Measurements from ENCODE around the gene TEX53. TPM values are rescaled to one million over a fixed set of nuclear protein-coding genes. Genes with fewer than 3 reads are reported as not detected.

TEX53 gene
- total and polyA plus RNA-seq, 2 of the 8 experiments (the other 6 are each of a cell fraction or from before 2014, with no cell fraction given), result not detected

GRCh38 chr9:114677418-114677817 lies 19.8 kb upstream of the TEX53 start:
- H4K5ac ChIP-seq (ENCODE audit: insufficient read length, low read depth, low read length), result no peak overlapping the region
- no peak overlapping the region for H3K56ac ChIP-seq (replicated peaks; ENCODE audit: insufficient read length, low read depth, low read length)
- no peak overlapping the region for H3K4me3 ChIP-seq (ENCODE audit: extremely low read depth in 1 of 4, insufficient read depth in 2 of 4, low read depth in 3 of 4, low read length in 4 of 4)
- H2AK5ac ChIP-seq (ENCODE audit: low read depth, low read length), result no peak overlapping the region
- no peaks in the 10 kb centered on the region for H3K79me1 ChIP-seq (ENCODE audit: low read depth, low read length)
- H2BK15ac ChIP-seq (ENCODE audit: low read length), result no peak overlapping the region
- H2BK12ac ChIP-seq (ENCODE audit: low read depth, low read length), result no peak overlapping the region
- no peaks in the 10 kb centered on the region for H3K23me2 ChIP-seq (ENCODE audit: low read depth, low read length)
- ChIA-PET POLR2A (ENCODE audit: partially characterized antibody) (no interaction called here), CTCF (ENCODE audit: partially characterized antibody) (interaction anchor here (0.8 to 10.6 kb wide), 14 partner anchors 11 to 337 kb away, joined by 3 to 171 read pairs (median 4); partner anchors contain the start of gene TEX53)
- no peak overlapping the region for H2BK5ac ChIP-seq (ENCODE audit: low read depth, low read length)
- no peaks in the 10 kb centered on the region for H4K20me1 ChIP-seq (replicated peaks in 1 of 2; ENCODE audit: control insufficient read depth in 1 of 2, insufficient read depth in 2 of 2, low read length in 2 of 2)
- no peak overlapping the region for H4K91ac ChIP-seq (replicated peaks; ENCODE audit: insufficient read length, low read length)
- no peak overlapping the region for H3K23ac ChIP-seq (ENCODE audit: insufficient read length)
- no peaks in the 10 kb centered on the region for H3K4me1 ChIP-seq (replicated peaks in 1 of 4; ENCODE audit: control insufficient read depth in 3 of 4, insufficient read depth in 4 of 4, low read length in 3 of 4)
- no peak for DNase-seq (ENCODE audit: low read depth in 1 of 2, low spot score in 2 of 2)
- no peak for TF ChIP-seq GTF2F1 (IDR thresholded peaks at IDR 0.05; ENCODE audit: borderline replicate concordance, low read depth, low read length)
- TF ChIP-seq SIX5 (IDR thresholded peaks at IDR 0.05; ENCODE audit: low read depth, low read length), result no peak
- no peak for TF ChIP-seq JUND (IDR thresholded peaks at IDR 0.05; ENCODE audit: low read length)
- no peak for TF ChIP-seq SP2 (IDR thresholded peaks at IDR 0.05; ENCODE audit: low read length)
- no peak for TF ChIP-seq EP300 (IDR thresholded peaks at IDR 0.05; ENCODE audit: borderline replicate concordance in 1 of 2, low read depth in 2 of 2, low read length in 2 of 2)
- no peak for TF ChIP-seq TBP (IDR thresholded peaks at IDR 0.05; ENCODE audit: low read depth, low read length)
- TF ChIP-seq FOSL1 (IDR thresholded peaks at IDR 0.05; ENCODE audit: insufficient read depth, low read depth, low read length), result no peak
- H4K8ac ChIP-seq (ENCODE audit: extremely low read depth, insufficient read depth, low read length), result no peak overlapping the region
- H3K9ac ChIP-seq (replicated peaks in 1 of 4; ENCODE audit: extremely low read depth in 1 of 4, low read depth in 3 of 4, low read length in 3 of 4), result no peak overlapping the region
- no peak overlapping the region for H2AFZ ChIP-seq (ENCODE audit: low read length)
- H2BK120ac ChIP-seq (replicated peaks; ENCODE audit: low read depth, low read length), result no peak overlapping the region
- no peak overlapping the region for H3K27ac ChIP-seq (ENCODE audit: low read depth, low read length)
- H3K9me3 ChIP-seq (ENCODE audit: insufficient read depth in 2 of 2, low read depth in 1 of 2, low read length in 1 of 2), result no peaks in the 10 kb centered on the region
- WGBS, 2 experiments (ENCODE audit: extremely low coverage in 1 of 2, insufficient coverage in 1 of 2, insufficient read length in 1 of 2, insufficient replicate concordance in 2 of 2, low coverage in 1 of 2, low lambda C conversion rate in 2 of 2, missing lambda C conversion rate in 1 of 2), result 89% methylated on average over 3 of the region's 3 CpGs; no CpG with 5 or more reads in 1 of the 2 experiments
- H3K27me3 ChIP-seq (replicated peaks in 1 of 4; ENCODE audit: control insufficient read depth in 3 of 4, extremely low read depth in 1 of 4, insufficient read depth in 3 of 4, low read length in 3 of 4), result no peaks in the 10 kb centered on the region; a peak in 2 of 7 replicates
- no peak overlapping the region for H3K4ac ChIP-seq (replicated peaks; ENCODE audit: insufficient read length, low read depth, low read length)
- H3K18ac ChIP-seq (ENCODE audit: extremely low read depth, low read length), result no peak overlapping the region
- no peak for FAIRE-seq
- no peak overlapping the region for H3K14ac ChIP-seq (ENCODE audit: insufficient read length)
- H3K36me3 ChIP-seq (ENCODE audit: control insufficient read depth in 2 of 4, insufficient read depth in 4 of 4, low read length in 3 of 4), result no peaks in the 10 kb centered on the region
- H3K4me2 ChIP-seq (ENCODE audit: insufficient read depth in 1 of 2, low read depth in 2 of 2, low read length in 2 of 2), result no peak overlapping the region
- no peaks in the 10 kb centered on the region for H3K79me2 ChIP-seq (ENCODE audit: control insufficient read depth in 1 of 2, insufficient read depth in 2 of 2, low read length in 2 of 2)
- no peak overlapping the region for H2BK20ac ChIP-seq (ENCODE audit: low read length)

Data from H1 (cell line).